ENCODE results near the gene DKK3. TPM values are rescaled to one million over a fixed set of nuclear protein-coding genes. Genes with fewer than 3 reads are reported as not detected.

DKK3 gene
- polyA plus RNA-seq, 1 of the 3 experiments (the other 2 are of a cell fraction): 1,174 TPM

DNA sequence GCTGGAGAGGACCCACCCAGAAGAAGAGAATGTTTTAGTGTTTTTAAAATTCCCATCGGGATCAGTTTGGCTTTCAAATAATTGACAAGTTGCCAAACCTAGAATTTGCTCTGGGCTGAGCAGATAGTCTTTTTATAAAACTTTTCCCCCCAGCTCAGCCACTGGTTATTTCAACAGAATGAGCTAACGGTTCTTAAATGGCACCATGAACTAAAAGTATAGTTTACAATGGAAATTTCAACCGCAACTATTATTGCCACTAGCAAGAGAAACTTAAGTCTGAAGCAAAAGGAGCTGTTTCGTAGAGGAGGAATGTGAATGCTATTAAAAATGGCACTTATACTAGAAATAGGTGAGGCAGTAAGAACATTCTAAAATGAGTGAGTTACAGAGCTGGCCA is 3.4 kb downstream of the DKK3 start:
- H3K4me1 ChIP-seq (ENCODE audit: control insufficient read depth in 1 of 2, insufficient read depth in 2 of 2, low read depth in 1 of 2, low read length in 1 of 2): peaks cover 34 to 36% of the 10 kb centered on the region in 2 experiments; a peak in 3 of 4 replicates
- 87% methylated on average over 4 of the region's 4 CpGs for WGBS (ENCODE audit: low lambda C conversion rate)
- H2AFZ ChIP-seq (ENCODE audit: low read depth): no peak overlapping the region
- peak overlapping the region in 1 of 2 experiments; percentile 12; a peak in 2 of 4 replicates for H3K4me3 ChIP-seq (ENCODE audit: low read depth in 2 of 2, low read length in 1 of 2)
- ChIA-PET POLR2A (interaction anchor here (0.6 kb wide), 1 partner anchor 32 kb away, joined by 3 read pairs; no protein-coding TSS in a partner anchor), CTCF (interaction anchor here (0.9 to 2.4 kb wide), 6 partner anchors 12 to 73 kb away, joined by 3 to 11 read pairs (median 5); no protein-coding TSS in a partner anchor)
- peak overlapping the region in 1 of 2 experiments; percentile 49; a peak in 2 of 4 replicates for H3K27ac ChIP-seq (ENCODE audit: low read depth in 2 of 2, low read length in 1 of 2)
- DNase-seq: no peak
- no peaks in the 10 kb centered on the region for H3K27me3 ChIP-seq (ENCODE audit: insufficient read depth)
- peaks cover 41% of the 10 kb centered on the region for H3F3A ChIP-seq (replicated peaks; ENCODE audit: insufficient read depth)
- H3K9ac ChIP-seq: peak overlapping the region; percentile 8; the same call in 1 of the 2 replicates
- TF ChIP-seq TEAD4 (IDR thresholded peaks at IDR 0.05; ENCODE audit: borderline replicate concordance, insufficient read depth) (no peak), MXI1 (IDR thresholded peaks at IDR 0.05; ENCODE audit: low read depth, low read length) (no peak), RAD21 (IDR thresholded peaks at IDR 0.05; ENCODE audit: low read length) (no peak), NFIC (IDR thresholded peaks at IDR 0.05; ENCODE audit: borderline replicate concordance) (no peak), MEF2A (IDR thresholded peaks at IDR 0.05; ENCODE audit: borderline replicate concordance, low read depth) (no peak), TAF1 (IDR thresholded peaks at IDR 0.05; ENCODE audit: borderline replicate concordance, low read depth, low read length) (no peak)
- TF ChIP-seq, protein P1, sequence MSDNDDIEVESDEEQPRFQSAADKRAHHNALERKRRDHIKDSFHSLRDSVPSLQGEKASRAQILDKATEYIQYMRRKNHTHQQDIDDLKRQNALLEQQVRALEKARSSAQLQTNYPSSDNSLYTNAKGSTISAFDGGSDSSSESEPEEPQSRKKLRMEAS (IDR thresholded peaks at IDR 0.05; ENCODE audit: low read depth): no peak
- H3K4me2 ChIP-seq: peak overlapping the region; percentile 56
- no peaks in the 10 kb centered on the region for H3K9me3 ChIP-seq
- peaks cover 52 to 54% of the 10 kb centered on the region in 2 experiments for H3K36me3 ChIP-seq (replicated peaks in 1 of 2; ENCODE audit: control insufficient read depth in 1 of 2, insufficient read depth in 2 of 2, low read length in 1 of 2)
- peaks cover 40% of the 10 kb centered on the region for H4K20me1 ChIP-seq (ENCODE audit: insufficient read depth)
- H3K79me2 ChIP-seq (ENCODE audit: insufficient read depth): peaks cover 75% of the 10 kb centered on the region
- no peaks in the 10 kb centered on the region for H3K9me2 ChIP-seq

DNA sequence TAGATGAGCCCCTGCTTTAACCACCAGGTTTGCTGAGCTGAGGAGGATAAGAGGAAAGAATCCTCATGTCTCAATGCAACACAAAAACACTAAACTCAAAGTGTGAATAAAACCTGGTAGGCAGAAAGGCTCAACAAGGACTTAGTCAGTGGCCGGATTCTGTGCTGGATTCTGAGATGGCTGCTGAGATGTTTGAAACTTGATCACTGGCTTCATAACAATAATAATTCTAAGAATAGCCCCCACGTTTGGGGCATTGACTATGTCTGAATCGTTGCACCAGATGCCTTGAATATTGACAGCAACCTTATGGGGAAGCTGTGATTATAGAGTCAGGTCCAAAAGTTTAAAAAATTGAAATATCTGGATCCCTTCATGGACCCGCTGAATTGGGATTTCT is 4.6 kb downstream of the DKK3 start:
- TF ChIP-seq NFIC (IDR thresholded peaks at IDR 0.05; ENCODE audit: borderline replicate concordance): no peak
- TF ChIP-seq, protein P2, sequence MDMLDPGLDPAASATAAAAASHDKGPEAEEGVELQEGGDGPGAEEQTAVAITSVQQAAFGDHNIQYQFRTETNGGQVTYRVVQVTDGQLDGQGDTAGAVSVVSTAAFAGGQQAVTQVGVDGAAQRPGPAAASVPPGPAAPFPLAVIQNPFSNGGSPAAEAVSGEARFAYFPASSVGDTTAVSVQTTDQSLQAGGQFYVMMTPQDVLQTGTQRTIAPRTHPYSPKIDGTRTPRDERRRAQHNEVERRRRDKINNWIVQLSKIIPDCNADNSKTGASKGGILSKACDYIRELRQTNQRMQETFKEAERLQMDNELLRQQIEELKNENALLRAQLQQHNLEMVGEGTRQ (IDR thresholded peaks at IDR 0.05; ENCODE audit: borderline replicate concordance, low read depth, low read length): no peak
- no peak for TF ChIP-seq MXI1 (IDR thresholded peaks at IDR 0.05; ENCODE audit: low read depth, low read length)
- TF ChIP-seq RXRA (IDR thresholded peaks at IDR 0.05; ENCODE audit: borderline replicate concordance, low read depth): no peak
- no peak for TF ChIP-seq GABPA (IDR thresholded peaks at IDR 0.05; ENCODE audit: low read depth)
- no peak for TF ChIP-seq EZH2phosphoT487 (IDR thresholded peaks at IDR 0.05; ENCODE audit: borderline replicate concordance, low read depth)
- no peak for TF ChIP-seq MEF2A (IDR thresholded peaks at IDR 0.05; ENCODE audit: borderline replicate concordance, low read depth)
- TF ChIP-seq, protein P3, sequence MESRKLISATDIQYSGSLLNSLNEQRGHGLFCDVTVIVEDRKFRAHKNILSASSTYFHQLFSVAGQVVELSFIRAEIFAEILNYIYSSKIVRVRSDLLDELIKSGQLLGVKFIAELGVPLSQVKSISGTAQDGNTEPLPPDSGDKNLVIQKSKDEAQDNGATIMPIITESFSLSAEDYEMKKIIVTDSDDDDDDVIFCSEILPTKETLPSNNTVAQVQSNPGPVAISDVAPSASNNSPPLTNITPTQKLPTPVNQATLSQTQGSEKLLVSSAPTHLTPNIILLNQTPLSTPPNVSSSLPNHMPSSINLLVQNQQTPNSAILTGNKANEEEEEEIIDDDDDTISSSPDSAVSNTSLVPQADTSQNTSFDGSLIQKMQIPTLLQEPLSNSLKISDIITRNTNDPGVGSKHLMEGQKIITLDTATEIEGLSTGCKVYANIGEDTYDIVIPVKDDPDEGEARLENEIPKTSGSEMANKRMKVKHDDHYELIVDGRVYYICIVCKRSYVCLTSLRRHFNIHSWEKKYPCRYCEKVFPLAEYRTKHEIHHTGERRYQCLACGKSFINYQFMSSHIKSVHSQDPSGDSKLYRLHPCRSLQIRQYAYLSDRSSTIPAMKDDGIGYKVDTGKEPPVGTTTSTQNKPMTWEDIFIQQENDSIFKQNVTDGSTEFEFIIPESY (IDR thresholded peaks at IDR 0.05; ENCODE audit: borderline replicate concordance, low read depth): no peak
- H3K4me2 ChIP-seq: peak overlapping the region; percentile 56; the same call in 1 of the 2 replicates

More for the DNA sequence above, 4.6 kb downstream of the DKK3 start:
- Histone ChIP-seq H3K4me1 (ENCODE audit: control insufficient read depth in 1 of 2, insufficient read depth in 2 of 2, low read depth in 1 of 2, low read length in 1 of 2) (peaks cover 28 to 41% of the 10 kb centered on the region in 2 experiments; a peak in 3 of 4 replicates), H3K27ac (ENCODE audit: low read depth in 2 of 2, low read length in 1 of 2) (peak overlapping the region in 1 of 2 experiments; percentile 49; a peak in 2 of 4 replicates), H4K20me1 (ENCODE audit: insufficient read depth) (peaks cover 40% of the 10 kb centered on the region), H3K79me2 (ENCODE audit: insufficient read depth) (peaks cover 82% of the 10 kb centered on the region), H3K9me2 (no peaks in the 10 kb centered on the region), H3F3A (replicated peaks; ENCODE audit: insufficient read depth) (peaks cover 53% of the 10 kb centered on the region), H2AFZ (ENCODE audit: low read depth) (no peak overlapping the region), H3K9me3 (no peaks in the 10 kb centered on the region), H3K9ac (peak overlapping the region; percentile 15; the same call in 1 of the 2 replicates), H3K27me3 (ENCODE audit: insufficient read depth) (no peaks in the 10 kb centered on the region), H3K4me3 (ENCODE audit: low read depth in 2 of 2, low read length in 1 of 2) (no peak overlapping the region), H3K36me3 (replicated peaks in 1 of 2; ENCODE audit: control insufficient read depth in 1 of 2, insufficient read depth in 2 of 2, low read length in 1 of 2) (peaks cover 58 to 63% of the 10 kb centered on the region in 2 experiments)
- POLR2A ChIA-PET: no interaction called here
- 71% methylated on average over 4 of the region's 4 CpGs for WGBS (ENCODE audit: low lambda C conversion rate)
- DNase-seq: no peak
- CTCF ChIA-PET: interaction anchor here (1.3 to 2.4 kb wide), 5 partner anchors 37 to 72 kb away, joined by 3 to 11 read pairs (median 5); no protein-coding TSS in a partner anchor
